Measurements from ENCODE around the gene GARNL3.

- TF ChIP-seq CTCF (IDR thresholded peaks at IDR 0.05): no peak
- no peak for TF ChIP-seq EZH2 (IDR thresholded peaks at IDR 0.05; ENCODE audit: borderline replicate concordance, insufficient read depth, low read depth, low read length, poor library complexity, severe bottlenecking)
Measured at GRCh38 chr9:127313042-127313560, 48.5 kb downstream of the GARNL3 start.
